HCT116 (cell line): ENCODE data around the gene ACOT8. TPM values are rescaled to one million over a fixed set of nuclear protein-coding genes. Genes with fewer than 3 reads are reported as not detected.

Source experiments
- ATAC-seq: fragments of 200-7000 bp; cut with Tn5 transposase; 2 replicates; pipeline ENCODE4 v1.9.1; 2020; ENCODE audit warnings: mild to moderate bottlenecking, moderate library complexity
- BruUV-seq: library from RNA; stranded (reverse); fragments of 400-500 nt; replicated peaks from 2 replicates; lab custom pipeline; 2021; lab: Mats Ljungman, UMichigan
- CTCF ChIA-PET: fragments of 300-600 bp; sonication (Branson Sonifier 250); formaldehyde crosslinking; loops from one replicate; lab custom pipeline; 2021; ENCODE audit warnings: antibody characterized with exemption; lab: Charles Lee
- POLR2A ChIA-PET: fragments of 300-600, 350-600 bp; sonication (Branson Sonifier 250); formaldehyde crosslinking; loops from one replicate; lab custom pipeline; 2021; ENCODE audit warnings: antibody characterized with exemption; lab: Charles Lee
- RAD21 ChIA-PET, 2 experiments: fragments of 300-600 bp; sonication (Branson Sonifier 250); formaldehyde crosslinking; loops; one replicate each; lab custom pipeline; 2023; ENCODE audit warnings: low total read pairs in 2 of 2; ENCODE audit not compliant: uncharacterized antibody in 2 of 2, unreplicated experiment in 2 of 2, low non-redundant PET in 1 of 2; lab: Charles Lee
- DNase-seq: peaks from one replicate; pipeline ENCODE4 v3.0.0-alpha.2; 2010; ENCODE audit warnings: low read depth, low spot score
- H2AFZ ChIP-seq: fragments of 200-600 bp; shearing (Covaris generic), sonication (generic); 2 replicates; pipeline ENCODE4 v1.6.1; 2017; ENCODE audit warnings: low read depth, mixed run types, mixed read lengths, antibody characterized with exemption, low read length; ENCODE audit not compliant: poor library complexity, severe bottlenecking
- H3K27ac ChIP-seq: 2 replicates; pipeline ENCODE4 v1.5.1; 2012; ENCODE audit warnings: low read depth, low read length
- H3K27me3 ChIP-seq: fragments of 200-600 bp; sonication (generic); 2 replicates; pipeline ENCODE4 v1.6.1; 2016; ENCODE audit warnings: mixed run types, low read length, mixed read lengths; ENCODE audit not compliant: insufficient read depth
- H3K36me3 ChIP-seq, 2 experiments: fragments of 200-500 bp in 1 of 2; fragments of 200-600 bp in 1 of 2; sonication (Bioruptor generic) in 1 of 2; sonication (generic) in 1 of 2; 2 replicates each; pipeline versions ENCODE4 v1.5.1 to v1.6.1; 2014 to 2016; ENCODE audit warnings: low read length in 2 of 2, inconsistent platforms in 1 of 2, mixed read lengths in 1 of 2, mixed run types in 1 of 2; ENCODE audit not compliant: insufficient read depth in 2 of 2, control insufficient read depth in 1 of 2
- H3K4me1 ChIP-seq, 2 experiments: fragments of 200-600 bp in 1 of 2; sonication (generic) in 1 of 2; 2 replicates each; pipeline versions ENCODE4 v1.5.1 to v1.6.1; 2012 to 2017; ENCODE audit warnings: low read length in 2 of 2, inconsistent platforms in 1 of 2, mild to moderate bottlenecking in 1 of 2, mixed read lengths in 1 of 2, mixed run types in 1 of 2, moderate library complexity in 1 of 2; ENCODE audit not compliant: insufficient read depth in 2 of 2, control insufficient read depth in 1 of 2
- H3K4me2 ChIP-seq: fragments of 200-600 bp; sonication (generic); 2 replicates; pipeline ENCODE4 v1.6.1; 2017; ENCODE audit warnings: mixed run types, low read length, mixed read lengths
- H3K4me3 ChIP-seq, 2 experiments: fragments of 200-600 bp in 1 of 2; sonication (generic) in 1 of 2; replicated peaks in 1 of 2; 2 replicates each; pipeline ENCODE4 v1.5.1; 2011 to 2016; ENCODE audit warnings: low read length in 2 of 2, control low read depth in 1 of 2, low read depth in 1 of 2, mild to moderate bottlenecking in 1 of 2, mixed read lengths in 1 of 2, mixed run types in 1 of 2
- H3K79me2 ChIP-seq: fragments of 200-600 bp; sonication (generic); 2 replicates; pipeline ENCODE4 v1.6.1; 2017; ENCODE audit warnings: mild to moderate bottlenecking, mixed run types, low read length, moderate library complexity, mixed read lengths; ENCODE audit not compliant: insufficient read depth
- H3K9ac ChIP-seq: fragments of 200-600 bp; sonication (generic); 2 replicates; pipeline ENCODE4 v1.6.1; 2016; ENCODE audit warnings: low read length, mixed read lengths
- H3K9me2 ChIP-seq: fragments of 200-600 bp; sonication (generic), shearing (Covaris generic); 2 replicates; pipeline ENCODE4 v1.6.1; 2017; ENCODE audit warnings: mixed run types, mild to moderate bottlenecking, moderate library complexity; ENCODE audit not compliant: insufficient read depth
- H3K9me3 ChIP-seq, 2 experiments: fragments of 200-500 bp in 1 of 2; fragments of 200-600 bp in 1 of 2; sonication (Bioruptor generic) in 1 of 2; sonication (generic) in 1 of 2; 2 replicates each; pipeline ENCODE4 v1.6.1; 2014 to 2017; ENCODE audit warnings: low read length in 2 of 2, mixed read lengths in 2 of 2, inconsistent platforms in 1 of 2, low read depth in 1 of 2, mild to moderate bottlenecking in 1 of 2, mixed run types in 1 of 2, moderate library complexity in 1 of 2; ENCODE audit not compliant: control insufficient read depth in 1 of 2, insufficient read depth in 1 of 2
- H4K20me1 ChIP-seq: fragments of 200-600 bp; sonication (generic), shearing (Covaris generic); 2 replicates; pipeline ENCODE4 v1.6.1; 2017; ENCODE audit warnings: mixed run types, mild to moderate bottlenecking, moderate library complexity; ENCODE audit not compliant: insufficient read depth
- ATF3 ChIP-seq: IDR thresholded peaks from 2 replicates; pipeline ENCODE4 v1.6.1; 2012
- CEBPB ChIP-seq: IDR thresholded peaks from 2 replicates; pipeline ENCODE4 v1.6.1; 2012; ENCODE audit warnings: low read depth
- CTCF ChIP-seq, 3 experiments: fragments of 200-600 bp in 1 of 3; sonication (generic) in 1 of 3; IDR thresholded peaks in 2 of 3; conservative IDR thresholded peaks in 1 of 3; 2 replicates each; pipeline ENCODE4 v1.5.1; 2012 to 2017; ENCODE audit warnings: low read depth in 2 of 3, low read length in 2 of 3, antibody characterized with exemption in 1 of 3, borderline replicate concordance in 1 of 3, control low read depth in 1 of 3, mild to moderate bottlenecking in 1 of 3, mixed read lengths in 1 of 3, mixed run types in 1 of 3, moderate library complexity in 1 of 3; ENCODE audit not compliant: insufficient read depth in 1 of 3
- POLR2A ChIP-seq: IDR thresholded peaks from 2 replicates; pipeline ENCODE4 v1.7.0; 2011; ENCODE audit warnings: borderline replicate concordance; ENCODE audit not compliant: insufficient read depth, insufficient read length; ENCODE audit errors: extremely low read depth
- SRF ChIP-seq: IDR thresholded peaks from 2 replicates; pipeline ENCODE4 v1.6.1; 2012; ENCODE audit warnings: low read depth
- YY1 ChIP-seq: IDR thresholded peaks from 2 replicates; pipeline ENCODE4 v1.6.1; 2011; ENCODE audit warnings: low read length, low read depth, moderate library complexity, mild to moderate bottlenecking; ENCODE audit not compliant: insufficient replicate concordance; ENCODE audit errors: extremely low read depth
- ZFX ChIP-seq: fragments of 450-650 bp; IDR thresholded peaks from 2 replicates; pipeline ENCODE4 v1.6.1; 2017
- intact Hi-C: fragments of 100-400 bp; cut with micrococcal nuclease; formaldehyde crosslinking; loops from 2 replicates; pipeline ENCODE4 v1.10.0; 2022
- total RNA-seq: library from RNA; stranded (reverse); gene quantifications from one replicate; pipeline ENCODE4 v1.2.1, GENCODE V29; 2021; ENCODE audit not compliant: unreplicated experiment

The ACOT8 gene
- total RNA-seq, 1 experiment from 2014 or later = 12.2 TPM

GRCh38 chr20:45813489-45813888 is 43.7 kb downstream of the ACOT8 start (continued):
- TF ChIP-seq YY1 (no peak), ZFX (no peak), SRF (no peak)

DNA sequence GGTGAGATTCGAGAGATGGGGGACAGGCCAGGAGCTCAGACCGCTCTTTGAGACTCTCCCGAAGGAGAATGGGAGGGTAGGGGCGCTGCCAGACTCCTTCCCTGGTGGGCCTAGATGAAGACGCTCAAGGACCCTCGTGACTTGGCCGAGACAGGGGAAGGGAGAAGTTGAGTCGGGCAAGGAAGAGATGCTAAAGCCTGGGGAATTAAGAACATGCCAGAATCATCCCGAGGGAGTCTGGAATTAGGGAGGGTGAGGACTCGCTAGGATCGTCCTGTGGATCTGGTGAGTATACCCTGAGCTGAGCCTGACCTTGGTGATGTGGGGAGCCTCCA is 44.2 kb downstream of the ACOT8 start:
- TF ChIP-seq ATF3 (no peak), CEBPB (no peak), POLR2A (peak; percentile 3), SRF (no peak), CTCF (IDR thresholded peaks at IDR 0.05 in 2 of 3, conservative IDR thresholded peaks at IDR 0.05 in 1 of 3; ENCODE audit: borderline replicate concordance in 1 of 3, insufficient read depth in 1 of 3, low read depth in 2 of 3, low read length in 2 of 3) (no peak)
- Histone ChIP-seq H3K9me2 (no peaks in the 10 kb centered on the region), H3K9me3 (no peaks in the 10 kb centered on the region), H3K79me2 (peaks cover 34% of the 10 kb centered on the region), H3K27ac (peak overlapping the region; percentile 93), H3K36me3 (peaks cover 41 to 67% of the 10 kb centered on the region in 2 experiments), H4K20me1 (no peaks in the 10 kb centered on the region), H2AFZ (no peak overlapping the region), H3K9ac (peak overlapping the region; percentile 91), H3K27me3 (no peaks in the 10 kb centered on the region), H3K4me2 (peak overlapping the region; percentile 86), H3K4me1 (peaks cover 24 to 37% of the 10 kb centered on the region in 2 experiments; a peak in 3 of 4 replicates), H3K4me3 (peak overlapping the region; percentile 85 to 100)
- BruUV-seq = TSS peak; percentile 71
- ChIA-PET CTCF (interaction anchor here (1.2 kb wide), 1 partner anchor 157 kb away, joined by 3 read pairs; no protein-coding TSS in a partner anchor), RAD21 (no interaction called here), POLR2A (no interaction called here)
- DNase-seq = no peak
- ATAC-seq = no peak
- intact Hi-C loops = loop anchor here (5.0 kb wide), 1 partner anchor 159 kb away; the partner anchor contains the start of gene ZNF335
